B cell (primary cell): ENCODE data around the gene DCUN1D4. TPM values are rescaled to one million over a fixed set of nuclear protein-coding genes. Genes with fewer than 3 reads are reported as not detected.

Experiments
- ATAC-seq: fragments of 200-7000 bp; cut with Tn5 transposase; one replicate; pipeline ENCODE4 v1.10.0; 2021; ENCODE audit warnings: low read depth, mild to moderate bottlenecking, moderate number of reproducible peaks, moderate library complexity
- CTCF ChIA-PET: fragments of 350-600 bp; sonication (Branson Sonifier 250); formaldehyde crosslinking; loops from one replicate; lab custom pipeline; 2021; ENCODE audit warnings: antibody characterized with exemption, inconsistent platforms; lab: Charles Lee
- POLR2A ChIA-PET: fragments of 350-600 bp; sonication (Branson Sonifier 250); formaldehyde crosslinking; loops from one replicate; lab custom pipeline; 2021; ENCODE audit warnings: antibody characterized with exemption; lab: Charles Lee
- DNase-seq: peaks from one replicate; pipeline ENCODE4 v3.0.0; 2013
- H2AFZ ChIP-seq: 2 replicates; pipeline ENCODE4 v1.6.1; 2012; ENCODE audit warnings: mild to moderate bottlenecking, low read depth, low read length; ENCODE audit not compliant: insufficient read depth, poor library complexity, severe bottlenecking
- H3K27ac ChIP-seq, 2 donors: 1 replicate in 1 of 2; 2 replicates in 1 of 2; pipeline ENCODE4 v1.5.1; 2012 to 2013; ENCODE audit warnings: low read length in 2 of 2, mild to moderate bottlenecking in 2 of 2, moderate library complexity in 1 of 2
- H3K27me3 ChIP-seq, 4 experiments: fragments of 200-600 bp in 1 of 4; sonication (generic) in 1 of 4; replicated peaks in 1 of 4; 1 replicate in 2 of 4; 2 replicates in 2 of 4; pipeline versions ENCODE4 v1.6.1 to v1.7.0; 2013 to 2016; ENCODE audit warnings: low read length in 3 of 4, mild to moderate bottlenecking in 2 of 4, mixed read lengths in 1 of 4, moderate library complexity in 1 of 4; ENCODE audit not compliant: insufficient read depth in 4 of 4, control insufficient read depth in 3 of 4; ENCODE audit errors: control extremely low read depth in 1 of 4
- H3K36me3 ChIP-seq, 2 experiments: replicated peaks in 1 of 2; 1 replicate in 1 of 2; 2 replicates in 1 of 2; pipeline versions ENCODE4 v1.6.1 to v1.7.1; 2013; ENCODE audit warnings: low read length in 1 of 2; ENCODE audit not compliant: insufficient read depth in 2 of 2, control insufficient read depth in 1 of 2; ENCODE audit errors: control extremely low read depth in 1 of 2, extremely low read depth in 1 of 2
- H3K4me1 ChIP-seq, 2 donors: fragments of 200-600 bp in 1 of 2; sonication (generic) in 1 of 2; 1 replicate in 1 of 2; 2 replicates in 1 of 2; pipeline versions ENCODE4 v1.5.1 to v1.6.1; 2013 to 2017; ENCODE audit warnings: low read length in 2 of 2; ENCODE audit not compliant: control insufficient read depth in 2 of 2, insufficient read depth in 2 of 2
- H3K4me2 ChIP-seq: replicated peaks from 2 replicates; pipeline ENCODE3; 2012; ENCODE audit warnings: mild to moderate bottlenecking, low read depth, low read length; ENCODE audit not compliant: poor library complexity, severe bottlenecking
- H3K4me3 ChIP-seq, 5 experiments: fragments of 200-600 bp in 1 of 5; sonication (generic) in 1 of 5; 1 replicate in 3 of 5; 2 replicates in 2 of 5; pipeline versions ENCODE4 v1.5.1 to v1.7.0; 2011 to 2016; ENCODE audit warnings: low read length in 4 of 5, mild to moderate bottlenecking in 4 of 5, low read depth in 2 of 5, control low read depth in 1 of 5, moderate library complexity in 1 of 5; ENCODE audit not compliant: insufficient read depth in 1 of 5; ENCODE audit errors: control extremely low read depth in 1 of 5, extremely low read depth in 1 of 5
- H3K79me2 ChIP-seq: fragments of 200-600 bp; sonication (generic); one replicate; pipeline ENCODE4 v1.6.0; 2016; ENCODE audit warnings: low read length; ENCODE audit not compliant: control insufficient read depth, insufficient read depth
- H3K9ac ChIP-seq: fragments of 200-600 bp; sonication (generic); 2 replicates; pipeline ENCODE4 v1.6.1; 2017; ENCODE audit warnings: mild to moderate bottlenecking, low read length, moderate library complexity
- H3K9me3 ChIP-seq, 3 donors: one replicate each; pipeline versions ENCODE4 v1.6.1 to v1.7.1; 2013; ENCODE audit warnings: low read length in 2 of 3; ENCODE audit not compliant: control insufficient read depth in 2 of 3, insufficient read depth in 1 of 3; ENCODE audit errors: control extremely low read depth in 1 of 3
- H4K20me1 ChIP-seq: 2 replicates; pipeline ENCODE4 v1.6.0; 2012; ENCODE audit warnings: mild to moderate bottlenecking, low read length; ENCODE audit not compliant: insufficient read depth, control insufficient read depth, poor library complexity, severe bottlenecking
- H3K27ac Mint-ChIP-seq: one replicate; pipeline ENCODE4 v1.8.0; 2021; ENCODE audit warnings: mixed read lengths
- H3K27me3 Mint-ChIP-seq: one replicate; pipeline ENCODE4 v1.8.0; 2021; ENCODE audit warnings: mixed read lengths
- H3K4me1 Mint-ChIP-seq: one replicate; pipeline ENCODE4 v1.8.0; 2021; ENCODE audit warnings: mixed read lengths
- H3K4me3 Mint-ChIP-seq: one replicate; pipeline ENCODE4 v1.8.0; 2021; ENCODE audit warnings: mixed read lengths
- H3K9me3 Mint-ChIP-seq: one replicate; pipeline ENCODE4 v1.8.0; 2022; ENCODE audit warnings: mixed read lengths; ENCODE audit not compliant: insufficient read depth
- EZH2 ChIP-seq: IDR thresholded peaks from 2 replicates; pipeline ENCODE4 v1.6.1; 2012; ENCODE audit warnings: borderline replicate concordance, low read depth, mild to moderate bottlenecking, moderate library complexity, low read length; ENCODE audit not compliant: insufficient read depth, poor library complexity, severe bottlenecking
- WGBS: methylation state at CpG from one replicate; pipeline ENCODE4 v1.1.5; 2013; ENCODE audit warnings: missing lambda C conversion rate; ENCODE audit not compliant: insufficient coverage; 5-methylcytosine and 5-hydroxymethylcytosine counted together
- intact Hi-C: fragments of 100-400 bp; cut with micrococcal nuclease; formaldehyde crosslinking; loops from one replicate; pipeline ENCODE4 v1.10.0; 2022
- polyA plus RNA-seq: library from polyadenylated mRNA; depleted of rRNA; stranded (reverse); fragments of >200 nt; gene quantifications from 2 replicates; pipeline ENCODE4 v1.2.3, GENCODE V29; 2012
- total RNA-seq, 2 donors: library from RNA; stranded (reverse); fragments of 120-200 nt in 1 of 2; gene quantifications; 1 replicate in 1 of 2; 2 replicates in 1 of 2; pipeline versions ENCODE4 v1.2.3 to v1.2.4, GENCODE V29; 2013 to 2022
- TF ChIP-seq, protein P1 (sequence below): fragments of 200-600 bp; IDR thresholded peaks from one replicate; pipeline ENCODE4 v1.8.0; 2022; ENCODE audit warnings: antibody characterized with exemption, mild to moderate bottlenecking

Gene DCUN1D4
- total and polyA plus RNA-seq, 2 donors (not counting 1 experiment from before 2014, with no cell fraction given): 15.1 to 39.7 TPM

DNA sequence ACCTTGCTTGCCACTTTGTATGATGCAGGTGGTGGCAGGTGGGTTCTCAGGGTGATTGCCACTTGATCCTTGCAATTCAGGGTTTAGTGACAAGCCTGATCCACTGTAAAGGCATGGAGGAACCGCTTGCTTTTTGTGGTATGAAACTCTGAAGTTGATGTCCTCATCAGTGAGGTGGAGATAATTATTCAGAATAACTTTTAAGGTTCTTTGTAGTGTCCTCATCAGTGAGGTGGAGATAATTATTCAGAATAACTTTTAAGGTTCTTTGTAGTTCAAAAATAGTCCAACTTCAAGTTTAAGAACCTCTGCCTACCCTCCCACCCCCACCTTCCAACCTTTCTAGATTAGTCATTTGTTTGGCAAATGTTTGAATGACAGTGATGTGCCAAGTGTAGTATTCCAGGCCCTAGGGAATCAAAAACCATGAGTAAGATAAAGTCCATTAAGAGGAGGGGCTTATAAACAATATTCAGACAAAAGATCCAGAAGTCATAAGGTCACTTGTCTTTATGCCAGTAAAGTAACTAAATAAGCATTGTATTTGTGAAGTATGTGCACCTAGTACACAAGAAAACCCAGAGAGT is 51.2 kb downstream of the DCUN1D4 start:
- DNase-seq (no peak), ATAC-seq (no peak)
- no peaks in the 10 kb centered on the region for H3K79me2 ChIP-seq
- no peaks in the 10 kb centered on the region for H4K20me1 ChIP-seq
- WGBS: 100% methylated on average over 1 of the region's 1 CpG
- no peaks in the 10 kb centered on the region for H3K27me3 Mint-ChIP-seq
- no peak overlapping the region for H3K4me2 ChIP-seq
- ChIA-PET CTCF (no interaction called here), POLR2A (no interaction called here)
- no peak overlapping the region for H3K4me3 Mint-ChIP-seq
- TF ChIP-seq, protein P1, sequence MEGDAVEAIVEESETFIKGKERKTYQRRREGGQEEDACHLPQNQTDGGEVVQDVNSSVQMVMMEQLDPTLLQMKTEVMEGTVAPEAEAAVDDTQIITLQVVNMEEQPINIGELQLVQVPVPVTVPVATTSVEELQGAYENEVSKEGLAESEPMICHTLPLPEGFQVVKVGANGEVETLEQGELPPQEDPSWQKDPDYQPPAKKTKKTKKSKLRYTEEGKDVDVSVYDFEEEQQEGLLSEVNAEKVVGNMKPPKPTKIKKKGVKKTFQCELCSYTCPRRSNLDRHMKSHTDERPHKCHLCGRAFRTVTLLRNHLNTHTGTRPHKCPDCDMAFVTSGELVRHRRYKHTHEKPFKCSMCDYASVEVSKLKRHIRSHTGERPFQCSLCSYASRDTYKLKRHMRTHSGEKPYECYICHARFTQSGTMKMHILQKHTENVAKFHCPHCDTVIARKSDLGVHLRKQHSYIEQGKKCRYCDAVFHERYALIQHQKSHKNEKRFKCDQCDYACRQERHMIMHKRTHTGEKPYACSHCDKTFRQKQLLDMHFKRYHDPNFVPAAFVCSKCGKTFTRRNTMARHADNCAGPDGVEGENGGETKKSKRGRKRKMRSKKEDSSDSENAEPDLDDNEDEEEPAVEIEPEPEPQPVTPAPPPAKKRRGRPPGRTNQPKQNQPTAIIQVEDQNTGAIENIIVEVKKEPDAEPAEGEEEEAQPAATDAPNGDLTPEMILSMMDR: no peak
- no peak for TF ChIP-seq EZH2
- no peaks in the 10 kb centered on the region for H3K9me3 ChIP-seq
- no peaks in the 10 kb centered on the region for H3K4me1 ChIP-seq
- no peak overlapping the region for H2AFZ ChIP-seq
- H3K4me3 ChIP-seq: no peak overlapping the region
- H3K9me3 Mint-ChIP-seq: no peaks in the 10 kb centered on the region
- H3K27me3 ChIP-seq: no peaks in the 10 kb centered on the region
- peaks cover 1% of the 10 kb centered on the region for H3K4me1 Mint-ChIP-seq
- no peak overlapping the region for H3K9ac ChIP-seq
- peaks cover 0 to 4% of the 10 kb centered on the region in 2 experiments for H3K36me3 ChIP-seq
- H3K27ac Mint-ChIP-seq: no peak overlapping the region
- intact Hi-C loops: loop anchor here (2.0 kb wide), 2 partner anchors 63 to 133 kb away; no protein-coding TSS in a partner anchor
- H3K27ac ChIP-seq: no peak overlapping the region

DNA sequence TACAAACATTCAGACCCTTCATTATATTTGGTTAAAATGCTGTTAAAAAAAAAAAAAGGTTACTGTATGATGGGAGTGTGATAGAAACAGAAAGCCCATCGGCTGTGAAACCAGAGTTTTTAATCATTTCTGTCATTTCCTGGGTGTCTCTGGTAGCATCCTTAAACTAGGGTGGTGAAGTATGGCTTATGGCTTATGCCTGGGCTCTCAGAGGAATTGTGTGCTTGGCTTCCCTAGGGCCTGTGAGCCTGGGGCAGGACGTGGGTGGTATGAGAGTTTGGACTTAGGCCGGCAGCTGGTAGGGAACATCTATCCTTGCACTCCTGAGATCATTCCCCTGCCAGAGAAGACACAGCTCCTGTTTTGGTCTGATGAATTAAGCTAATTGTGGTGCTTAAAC is 52.2 kb downstream of the DCUN1D4 start:
- POLR2A ChIA-PET: no interaction called here

More for the DNA sequence above, 52.2 kb downstream of the DCUN1D4 start:
- TF ChIP-seq, protein P1: no peak
- no peak overlapping the region for H3K4me2 ChIP-seq
- H4K20me1 ChIP-seq: no peaks in the 10 kb centered on the region
- no peaks in the 10 kb centered on the region for H3K4me1 ChIP-seq
- H3K9me3 ChIP-seq: no peaks in the 10 kb centered on the region
- 43% methylated on average over 1 of the region's 3 CpGs for WGBS
- Mint-ChIP-seq H3K9me3 (no peaks in the 10 kb centered on the region), H3K27me3 (no peaks in the 10 kb centered on the region), H3K4me1 (peaks cover 1% of the 10 kb centered on the region), H3K27ac (no peak overlapping the region), H3K4me3 (no peak overlapping the region)
- H2AFZ ChIP-seq: no peak overlapping the region
- H3K9ac ChIP-seq: no peak overlapping the region
- CTCF ChIA-PET: interaction anchor here (0.6 to 2.7 kb wide), 8 partner anchors 10 to 63 kb away, joined by 3 to 9 read pairs (median 5); no protein-coding TSS in a partner anchor
- no peaks in the 10 kb centered on the region for H3K27me3 ChIP-seq
- ATAC-seq: no peak
- no peak for DNase-seq
- no peaks in the 10 kb centered on the region for H3K79me2 ChIP-seq
- H3K27ac ChIP-seq: no peak overlapping the region
- H3K4me3 ChIP-seq: no peak overlapping the region
- intact Hi-C loops: loop anchor here (2.0 to 5.0 kb wide), 3 partner anchors 53 to 132 kb away; partner anchors contain the start of gene DCUN1D4
- peaks cover 0 to 6% of the 10 kb centered on the region in 2 experiments for H3K36me3 ChIP-seq
